K562 (cell line): ENCODE results near the gene GLI1. TPM values are rescaled to one million over a fixed set of nuclear protein-coding genes. Genes with fewer than 3 reads are reported as not detected.

Source experiments
- ARID4B ChIP-seq: sonication (generic); formaldehyde crosslinking; IDR thresholded peaks from 2 replicates; pipeline ENCODE4 v1.8.0; 2022; ENCODE audit warnings: mild to moderate bottlenecking, missing genetic modification reagents
- CBX2 ChIP-seq: fragments of 200-600 bp; sonication (generic); IDR thresholded peaks from one replicate; pipeline ENCODE4 v1.6.1; 2012; ENCODE audit warnings: mild to moderate bottlenecking, low read length, inconsistent platforms; ENCODE audit not compliant: insufficient read depth, poor library complexity, severe bottlenecking
- FOXP1 ChIP-seq: sonication (generic); formaldehyde crosslinking; IDR thresholded peaks from 2 replicates; pipeline ENCODE4 v1.8.0; 2022; ENCODE audit warnings: mild to moderate bottlenecking, missing genetic modification reagents
- NR2F6 ChIP-seq: fragments of 450-650 bp; formaldehyde crosslinking; IDR thresholded peaks from 2 replicates; pipeline ENCODE4 v1.4.0; 2020; ENCODE audit warnings: mild to moderate bottlenecking
- PML ChIP-seq: IDR thresholded peaks from 2 replicates; pipeline ENCODE4 v1.6.1; 2012; ENCODE audit warnings: low read length, inconsistent platforms
- RBFOX2 ChIP-seq: fragments of 200-400 bp; formaldehyde crosslinking; IDR thresholded peaks from 2 replicates; pipeline ENCODE4 v1.6.1; 2017; ENCODE audit warnings: low read depth, mild to moderate bottlenecking, low read length, moderate library complexity
- THRAP3 ChIP-seq: fragments of 450-650 bp; IDR thresholded peaks from 2 replicates; pipeline ENCODE4 v1.6.1; 2016; ENCODE audit warnings: mild to moderate bottlenecking, inconsistent platforms, borderline replicate concordance
- ZNF830 ChIP-seq: fragments of 250-450 bp; sonication (Bioruptor Pico); IDR thresholded peaks from 2 replicates; pipeline ENCODE4 v1.5.0; 2021; ENCODE audit warnings: mild to moderate bottlenecking
- polyA plus RNA-seq, 8 experiments: library from polyadenylated mRNA; depleted of rRNA in 4 of 8; stranded (reverse) in 5 of 8; unstranded in 3 of 8; fragments of >200 nt; fragmentation: Nextera tagmentation in 2 of 8; fragmentation: Illumina TruSeq in 1 of 8; extraction: Ambion mirVana in 2 of 8; extraction: Trizol in 1 of 8; gene quantifications; 2 replicates each; pipeline versions ENCODE4 v1.2.1 to v1.2.3, GENCODE V29; 2011 to 2014; ENCODE audit warnings: inconsistent platforms in 1 of 8, missing spikeins in 1 of 8
- total RNA-seq, 7 experiments: library from RNA; depleted of rRNA in 6 of 7; stranded (reverse); fragments of >200 nt in 6 of 7; fragmentation: Illumina TruSeq in 2 of 7; extraction: Trizol in 2 of 7; gene quantifications; 2 replicates each; pipeline versions ENCODE4 v1.2.1 to v1.2.3, GENCODE V29; 2011 to 2021; ENCODE audit warnings: low replicate concordance in 1 of 7

GLI1 gene
- total and polyA plus RNA-seq, 9 of the 15 experiments (the other 6 are each of a cell fraction or from before 2014, with no cell fraction given) = 0.24 to 3.7 (median 0.61) TPM

- TF ChIP-seq NR2F6 (CRISPR knock-in tag) = no peak
- no peak for TF ChIP-seq THRAP3
- no peak for TF ChIP-seq CBX2
- no peak for TF ChIP-seq ZNF830
- TF ChIP-seq FOXP1 (CRISPR knock-in tag) = no peak
- TF ChIP-seq RBFOX2 = 0 out of 2 replicates have a peak, but pooled peaks have one; percentile 7
- no peak for TF ChIP-seq PML
- 0 out of 2 replicates have a peak, but pooled peaks have one; percentile 43 for TF ChIP-seq ARID4B
These were observed 1.8 kb downstream of the GLI1 start (continued) for GRCh38 chr12:57461276-57461916.
